Activated CD8-positive, alpha-beta memory T cell treated with anti-CD3 and anti-CD28 coated beads, Interleukin-2, amount 50 U/mL, for 1 hour (primary cell): ENCODE data around the gene ACTL8.

Source experiments
- DNase-seq: peaks from one replicate; pipeline ENCODE4 v3.0.0-alpha.2; 2020; ENCODE audit errors: extremely low read depth

ACTL8 gene

DNA sequence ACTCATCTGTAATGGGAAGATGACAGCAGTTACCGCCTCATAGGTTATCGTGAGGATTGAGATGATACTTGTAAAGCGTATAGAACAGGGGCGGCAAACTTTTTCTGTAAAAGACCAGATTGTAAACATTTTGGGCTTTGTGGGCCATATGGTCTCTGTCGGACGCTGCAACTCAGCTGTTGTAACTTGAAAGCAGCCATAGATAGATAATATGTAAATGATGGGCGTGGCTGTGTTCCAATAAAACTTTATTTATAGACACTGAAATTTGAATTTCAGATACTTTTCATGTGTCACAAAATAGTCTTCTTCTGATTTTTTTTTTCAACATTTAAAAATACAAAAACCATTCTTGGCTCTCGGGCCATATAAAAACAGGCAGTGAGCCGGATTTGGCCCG lies 15.8 kb downstream of the ACTL8 start:
- no peak for DNase-seq

DNA sequence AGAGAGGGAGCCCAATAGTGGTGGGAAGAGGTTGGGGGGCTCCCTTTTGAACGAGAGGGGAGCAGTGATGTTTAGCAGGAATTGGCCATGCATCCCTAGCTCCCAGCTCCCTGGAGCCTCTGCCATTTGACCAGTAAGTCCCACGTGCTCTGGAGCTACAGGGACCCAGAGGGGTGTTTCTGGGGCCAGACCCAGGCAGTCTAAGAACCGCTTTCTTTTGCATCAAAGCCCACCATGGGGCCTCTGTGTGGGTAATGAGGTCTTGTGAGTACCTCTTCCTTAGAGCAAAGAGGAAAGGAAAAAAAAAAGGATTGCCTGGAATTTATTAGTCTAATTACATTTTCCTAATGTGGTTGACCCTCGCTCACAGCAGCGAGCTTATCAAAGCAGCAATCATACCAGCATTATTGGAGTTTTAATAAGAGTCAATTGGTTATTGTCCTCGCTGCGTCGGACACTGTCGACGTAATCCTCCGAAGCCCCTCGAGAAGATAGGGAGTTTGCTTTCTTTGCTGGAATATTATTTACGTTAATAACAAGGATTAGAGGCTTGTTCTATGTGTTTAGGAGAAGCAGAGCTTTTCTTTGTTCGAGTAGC lies 17.6 kb downstream of the ACTL8 start:
- DNase-seq, result no peak

GRCh38 chr1:17773591-17774326 lies 18.6 kb downstream of the ACTL8 start:
- DNase-seq, result no peak

GRCh38 chr1:17774452-17774851 lies 19.3 kb downstream of the ACTL8 start:
- DNase-seq, result no peak

GRCh38 chr1:17775796-17776195 lies 20.7 kb downstream of the ACTL8 start:
- DNase-seq, result no peak

DNA sequence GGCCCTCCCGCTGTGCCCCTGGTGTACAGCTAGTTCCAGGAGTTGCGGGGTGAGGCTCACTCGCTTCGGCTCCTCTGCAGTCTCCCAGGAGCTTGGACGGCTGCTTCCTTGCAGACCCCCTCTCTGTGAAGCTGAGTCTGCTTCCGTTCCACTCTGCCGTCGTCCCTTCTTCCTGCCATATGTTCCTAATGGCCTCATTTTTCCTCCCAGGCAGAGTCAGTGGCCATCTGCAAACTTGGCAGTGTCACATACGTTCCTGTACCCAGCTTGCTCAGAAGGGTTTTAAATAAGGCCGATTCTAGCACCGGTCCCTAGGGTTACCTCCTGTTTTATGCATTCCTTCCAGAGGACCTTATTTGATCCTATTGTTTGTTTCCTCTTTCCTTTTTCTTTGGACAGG lies 21.3 kb downstream of the ACTL8 start:
- DNase-seq, result no peak

GRCh38 chr1:17777330-17777729 lies 22.2 kb downstream of the ACTL8 start:
- DNase-seq, result no peak

DNA sequence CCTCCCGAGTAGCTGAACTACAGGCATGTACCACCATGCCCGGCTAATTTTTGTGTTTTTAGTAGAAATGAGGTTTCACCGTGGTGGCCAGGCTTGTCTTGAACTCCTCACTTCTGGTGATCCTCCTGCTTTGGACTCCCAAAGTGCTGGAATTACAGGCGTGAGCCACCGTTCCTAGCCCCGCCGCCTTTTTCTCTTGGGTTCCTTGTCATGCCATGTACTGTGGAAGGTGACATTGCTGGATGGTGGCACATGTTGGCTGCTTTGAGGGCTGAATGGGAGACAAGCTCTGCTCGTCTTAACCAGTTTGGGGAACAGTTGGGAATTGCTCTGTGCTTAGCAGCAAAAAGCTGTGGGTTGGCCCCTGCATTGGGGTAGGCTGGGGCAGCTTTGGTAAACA lies 22.7 kb downstream of the ACTL8 start:
- no peak for DNase-seq

DNA sequence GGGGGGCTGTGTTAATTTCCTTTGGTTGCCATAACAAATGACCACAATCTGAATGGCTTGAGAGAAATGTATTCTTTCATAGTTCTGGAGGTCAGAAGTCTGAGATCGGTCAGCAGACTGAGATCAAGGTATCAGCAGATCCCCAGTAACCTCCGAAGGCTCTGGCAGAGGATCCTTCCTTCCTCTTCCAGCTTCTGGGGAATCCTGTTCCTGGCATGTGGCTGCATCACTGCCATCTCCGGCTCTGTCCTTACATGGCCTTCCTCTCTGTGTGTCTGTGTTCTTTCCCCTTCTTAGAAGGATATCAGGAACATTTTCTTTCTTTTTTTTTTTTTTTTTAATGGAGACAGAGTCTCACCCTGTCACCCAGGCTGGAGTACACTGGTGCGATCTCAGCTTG lies 25.8 kb downstream of the ACTL8 start:
- DNase-seq, result no peak

- DNase-seq, result no peak
These were observed 34.8 kb downstream of the ACTL8 start for GRCh38 chr1:17789926-17790325.

DNA sequence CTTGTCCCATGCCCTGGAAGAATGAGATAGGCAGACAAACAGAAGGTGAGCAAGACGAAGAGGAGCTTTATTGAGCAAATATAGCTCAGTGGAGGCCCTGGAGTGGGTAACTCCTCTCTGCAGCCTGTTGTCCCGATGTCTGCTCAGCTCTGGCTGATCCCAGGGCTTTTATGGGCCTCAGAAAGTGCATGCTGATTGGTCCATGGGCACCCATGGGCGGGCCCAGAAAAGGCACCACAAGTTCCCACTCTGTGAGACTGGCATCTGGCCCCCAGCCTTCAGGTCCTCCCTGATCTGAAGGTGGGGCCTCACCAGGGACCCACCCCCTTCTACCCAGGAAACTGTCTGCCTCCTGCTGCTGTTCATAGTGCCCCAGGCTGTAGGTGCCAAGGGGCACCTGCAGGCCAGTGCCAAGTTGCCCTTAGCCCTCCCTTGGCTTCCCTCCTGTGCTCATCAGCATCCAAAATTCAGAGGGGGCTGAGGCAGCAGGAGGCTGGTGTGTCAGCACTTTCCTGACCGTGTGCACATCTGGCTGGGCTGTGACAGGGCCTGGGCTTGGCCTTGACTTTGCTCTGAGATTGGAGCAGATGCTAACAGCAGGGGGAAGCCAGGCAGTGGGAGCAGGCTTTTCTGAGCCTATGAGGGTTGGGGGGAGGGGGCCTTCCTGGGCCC lies 35.4 kb downstream of the ACTL8 start:
- no peak for DNase-seq

DNA sequence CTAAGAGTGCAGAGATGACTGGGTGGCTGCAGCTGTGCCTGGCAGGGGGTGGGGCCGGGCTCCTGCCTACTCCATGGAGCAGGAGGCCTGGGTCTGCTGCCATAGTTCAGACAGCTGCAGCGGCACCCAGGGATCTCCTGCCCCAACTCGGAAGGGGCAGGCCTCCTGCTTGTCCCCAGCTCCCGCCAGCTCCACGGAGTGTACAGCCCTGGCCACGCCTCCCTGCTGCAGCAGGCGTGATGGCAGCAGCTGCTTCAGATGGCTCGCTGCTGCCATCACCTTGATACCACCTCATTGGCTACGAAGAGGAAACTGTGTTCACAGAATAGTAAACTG lies 35.9 kb downstream of the ACTL8 start:
- no peak for DNase-seq

DNA sequence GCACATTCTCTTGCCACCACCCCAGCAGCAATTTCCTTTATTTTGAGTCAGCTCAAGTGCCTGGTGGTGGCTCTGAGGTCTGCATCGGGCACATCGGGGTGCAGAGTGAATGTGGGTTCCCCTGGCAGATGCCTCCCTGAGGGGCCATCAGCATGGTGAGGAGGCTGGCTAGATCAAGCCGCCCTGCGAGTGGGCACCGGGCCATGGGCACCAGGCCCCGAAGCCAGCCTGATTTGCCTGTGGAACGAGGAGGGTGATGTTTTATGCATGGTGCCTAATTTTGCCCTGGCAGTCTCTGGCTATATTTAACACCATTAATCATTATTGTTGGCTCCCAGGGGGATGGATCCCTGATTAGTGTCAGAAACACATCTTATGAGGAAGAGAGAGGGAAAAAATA lies 36.3 kb downstream of the ACTL8 start:
- DNase-seq, result no peak

DNA sequence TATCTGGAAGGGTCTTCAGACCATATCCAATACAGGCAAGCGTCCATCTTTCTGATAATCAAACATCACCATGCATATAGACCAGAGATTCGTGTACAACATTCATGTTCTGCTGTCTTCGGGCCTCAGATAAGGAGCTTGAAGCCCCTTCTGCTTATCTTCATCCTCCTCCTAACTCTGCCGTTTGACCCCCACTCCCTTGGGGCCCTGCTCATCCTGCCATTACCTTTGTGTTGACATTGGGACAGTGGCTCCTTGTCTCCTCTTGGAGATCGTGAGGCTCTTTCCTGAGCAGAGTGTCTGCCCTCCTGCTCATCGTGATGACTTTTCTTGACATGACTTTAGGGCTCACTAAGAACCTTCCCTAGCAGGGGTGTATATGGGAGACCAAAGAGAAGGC lies 37.3 kb downstream of the ACTL8 start:
- no peak for DNase-seq

- no peak for DNase-seq
These were observed 40.1 kb downstream of the ACTL8 start for GRCh38 chr1:17795081-17795809.

GRCh38 chr1:17795836-17796645 lies 40.9 kb downstream of the ACTL8 start:
- no peak for DNase-seq

DNA sequence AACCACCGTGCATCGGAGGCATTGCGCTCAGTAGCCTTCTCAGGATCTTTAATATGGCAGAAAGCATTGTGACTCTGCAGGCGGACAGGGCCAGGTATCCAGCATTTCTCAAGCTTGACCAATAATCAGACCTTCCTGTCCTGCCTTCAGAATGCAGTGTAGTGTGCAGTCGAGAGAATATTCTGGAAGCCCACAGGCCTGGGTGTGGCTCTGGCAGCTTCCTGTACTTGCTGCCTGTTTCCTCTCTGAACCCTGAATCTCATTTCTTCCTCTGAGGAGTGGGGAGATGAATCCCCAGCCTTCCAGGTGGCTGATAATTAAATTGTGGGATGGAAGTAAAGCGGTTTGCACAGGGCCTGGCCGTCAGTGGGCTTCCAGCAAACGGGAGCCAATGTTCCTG lies 42.3 kb downstream of the ACTL8 start:
- no peak for DNase-seq

DNA sequence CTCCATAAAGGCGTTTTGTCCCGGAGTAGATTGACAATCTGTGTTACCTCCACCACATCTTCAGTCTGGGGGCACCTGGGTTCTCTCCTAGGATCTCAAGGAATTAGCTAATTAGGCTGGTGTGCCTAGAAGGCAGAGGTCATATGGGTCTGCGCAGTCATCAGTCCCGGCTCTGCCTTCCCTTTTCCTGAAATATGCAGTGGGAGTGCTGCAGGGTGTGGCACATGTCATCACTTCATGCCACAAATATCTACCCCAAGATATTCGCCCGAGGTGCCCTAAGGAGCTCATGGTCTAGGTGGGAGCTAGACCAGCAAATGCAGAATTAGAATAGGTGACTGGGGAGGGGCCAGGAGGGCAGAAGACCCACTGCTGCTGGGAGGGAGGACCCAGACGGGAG lies 42.9 kb downstream of the ACTL8 start:
- no peak for DNase-seq

DNA sequence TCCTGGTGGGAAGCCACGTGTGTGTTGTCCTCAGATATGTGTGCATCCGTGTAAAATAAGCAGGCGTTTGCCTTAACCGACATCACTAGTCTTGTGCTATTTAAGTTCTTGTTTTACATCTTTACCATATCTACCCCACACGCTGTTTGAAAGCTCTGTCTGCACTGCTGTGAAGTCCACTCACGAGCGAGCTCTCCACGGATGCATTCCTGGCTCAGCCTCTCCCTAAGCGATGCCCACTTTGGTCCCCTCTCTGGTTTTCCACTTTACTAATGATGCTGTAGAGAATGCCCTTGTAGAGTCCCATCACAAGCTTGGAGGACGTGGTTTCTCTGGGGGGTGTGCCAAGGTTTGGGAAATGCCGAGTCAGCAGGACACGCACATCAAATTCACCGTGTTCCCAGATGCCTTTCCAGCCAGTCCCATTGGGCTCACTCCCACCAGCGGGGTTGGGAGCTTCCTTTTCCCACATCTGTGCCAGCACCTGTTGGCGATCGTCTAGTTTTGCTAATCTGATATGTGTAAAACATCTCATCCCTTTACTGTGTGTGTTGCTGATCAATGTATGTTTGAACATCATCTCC lies 43.8 kb downstream of the ACTL8 start:
- no peak for DNase-seq

GRCh38 chr1:17799642-17800041 lies 44.5 kb downstream of the ACTL8 start:
- DNase-seq, result no peak

- DNase-seq, result no peak
These were observed 47.0 kb downstream of the ACTL8 start for GRCh38 chr1:17802164-17802563.

DNA sequence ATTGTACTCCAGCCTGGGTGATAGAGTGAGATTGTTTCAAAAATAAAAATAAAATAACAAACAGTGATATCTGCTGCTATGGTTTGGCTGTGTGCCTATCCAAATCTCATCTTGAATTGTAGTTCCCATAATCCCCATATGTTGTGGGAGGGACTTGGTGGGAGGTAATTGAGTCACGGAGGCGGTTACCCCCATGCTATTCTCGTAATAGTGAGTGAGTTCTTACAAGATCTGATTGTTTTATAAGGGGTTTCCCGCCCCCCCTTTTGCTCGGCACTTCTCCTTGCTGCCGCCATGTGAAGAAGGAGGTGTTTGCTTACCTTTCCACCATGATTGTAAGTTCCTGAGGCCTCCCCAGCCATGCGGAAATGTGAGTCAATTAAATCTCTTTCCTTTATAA lies 47.8 kb downstream of the ACTL8 start:
- DNase-seq, result no peak
